Measurements from ENCODE around the gene BST2. TPM values are rescaled to one million over a fixed set of nuclear protein-coding genes. Genes with fewer than 3 reads are reported as not detected.

BST2 gene
- polyA plus RNA-seq, 1 donor (not counting 4 experiments of a cell fraction or from before 2014, with no cell fraction given): 4.4 TPM

GRCh38 chr19:17406887-17407196 is 1.4 kb upstream of the BST2 start:
- H3K36me3 ChIP-seq (ENCODE audit: control insufficient read depth in 2 of 2, extremely low read depth in 1 of 2, insufficient read depth in 2 of 2, low read length in 2 of 2): no peaks in the 10 kb centered on the region
- peaks cover 3% of the 10 kb centered on the region for H3K27me3 ChIP-seq (ENCODE audit: control insufficient read depth, extremely low read depth, insufficient read depth, low read length)
- TF ChIP-seq EZH2 (IDR thresholded peaks at IDR 0.05; ENCODE audit: low read length): no peak
- no peak for TF ChIP-seq CTCF (optimal IDR thresholded peaks at IDR 0.05 in 1 of 3, IDR thresholded peaks at IDR 0.05 in 1 of 3, conservative IDR thresholded peaks at IDR 0.05 in 1 of 3; ENCODE audit: extremely low read depth in 1 of 3, insufficient read depth in 2 of 3, low read length in 3 of 3)
- H3K9me1 ChIP-seq (ENCODE audit: control insufficient read depth, extremely low read depth, insufficient read depth, low read length): no peaks in the 10 kb centered on the region
- H4K20me1 ChIP-seq (ENCODE audit: control insufficient read depth, extremely low read depth, insufficient read depth, low read length): no peaks in the 10 kb centered on the region
- H3K27ac ChIP-seq (ENCODE audit: control insufficient read depth, insufficient read depth, low read length): no peak overlapping the region
- no peak overlapping the region for H2AFZ ChIP-seq (ENCODE audit: control insufficient read depth, low read length)
- FAIRE-seq (no peak), DNase-seq (ENCODE audit: low read depth, low spot score) (no peak)
- dilution Hi-C loops (cut with MboI; ENCODE audit: extremely low pct_ligation_motif_present, low sequenced_read_pairs): no loop called here
- H3K4me1 ChIP-seq (ENCODE audit: control insufficient read depth, extremely low read depth, insufficient read depth, low read length): no peaks in the 10 kb centered on the region
- H3K9me3 ChIP-seq (ENCODE audit: control insufficient read depth, low read depth, low read length): no peaks in the 10 kb centered on the region
- H3K9ac ChIP-seq (ENCODE audit: control insufficient read depth, extremely low read depth, insufficient read depth, low read length): no peak overlapping the region
- no peaks in the 10 kb centered on the region for H3K79me2 ChIP-seq (ENCODE audit: control insufficient read depth, insufficient read depth, low read length)
- H3K4me2 ChIP-seq (ENCODE audit: control insufficient read depth, extremely low read depth, insufficient read depth, low read depth, low read length): no peak overlapping the region
- no peak overlapping the region for H3K4me3 ChIP-seq (ENCODE audit: control insufficient read depth in 2 of 3, extremely low read depth in 1 of 3, insufficient read depth in 2 of 3, low read depth in 1 of 3, low read length in 3 of 3)

- no peaks in the 10 kb centered on the region for H3K36me3 ChIP-seq (ENCODE audit: control insufficient read depth in 2 of 2, extremely low read depth in 1 of 2, insufficient read depth in 2 of 2, low read length in 2 of 2)
- peaks cover 3% of the 10 kb centered on the region for H3K27me3 ChIP-seq (ENCODE audit: control insufficient read depth, extremely low read depth, insufficient read depth, low read length)
- no peaks in the 10 kb centered on the region for H3K9me1 ChIP-seq (ENCODE audit: control insufficient read depth, extremely low read depth, insufficient read depth, low read length)
- no peaks in the 10 kb centered on the region for H3K9me3 ChIP-seq (ENCODE audit: control insufficient read depth, low read depth, low read length)
- no peak overlapping the region for H2AFZ ChIP-seq (ENCODE audit: control insufficient read depth, low read length)
- DNase-seq (ENCODE audit: low read depth, low spot score) (no peak), FAIRE-seq (no peak)
- H3K4me2 ChIP-seq (ENCODE audit: control insufficient read depth, extremely low read depth, insufficient read depth, low read depth, low read length): no peak overlapping the region
- H3K79me2 ChIP-seq (ENCODE audit: control insufficient read depth, insufficient read depth, low read length): no peaks in the 10 kb centered on the region
- no peak overlapping the region for H3K9ac ChIP-seq (ENCODE audit: control insufficient read depth, extremely low read depth, insufficient read depth, low read length)
- dilution Hi-C loops (cut with MboI; ENCODE audit: extremely low pct_ligation_motif_present, low sequenced_read_pairs): no loop called here
- no peak overlapping the region for H3K4me3 ChIP-seq (ENCODE audit: control insufficient read depth in 2 of 3, extremely low read depth in 1 of 3, insufficient read depth in 2 of 3, low read depth in 1 of 3, low read length in 3 of 3)
- H3K27ac ChIP-seq (ENCODE audit: control insufficient read depth, insufficient read depth, low read length): no peak overlapping the region
- no peaks in the 10 kb centered on the region for H3K4me1 ChIP-seq (ENCODE audit: control insufficient read depth, extremely low read depth, insufficient read depth, low read length)
- TF ChIP-seq CTCF (optimal IDR thresholded peaks at IDR 0.05 in 1 of 3, IDR thresholded peaks at IDR 0.05 in 1 of 3, conservative IDR thresholded peaks at IDR 0.05 in 1 of 3; ENCODE audit: extremely low read depth in 1 of 3, insufficient read depth in 2 of 3, low read length in 3 of 3) (no peak), EZH2 (IDR thresholded peaks at IDR 0.05; ENCODE audit: low read length) (no peak)
- H4K20me1 ChIP-seq (ENCODE audit: control insufficient read depth, extremely low read depth, insufficient read depth, low read length): no peaks in the 10 kb centered on the region
These were observed 836 bp upstream of the BST2 start for GRCh38 chr19:17406046-17406886.
